HEK293 (cell line): Measurements from ENCODE around the gene KLK10.

Source experiments
- PRDM1 ChIP-seq: fragments of 450-650 bp; formaldehyde crosslinking; IDR thresholded peaks from 2 replicates; pipeline ENCODE4; 2016; ENCODE audit warnings: missing biosample characterization, missing genetic modification characterization
- ZNF37A ChIP-seq: fragments of 450-650 bp; IDR thresholded peaks from 2 replicates; pipeline ENCODE4 v1.5.1; 2018; ENCODE audit warnings: missing biosample characterization, missing genetic modification characterization
- ZNF530 ChIP-seq: fragments of 450-650 bp; formaldehyde crosslinking; IDR thresholded peaks from 2 replicates; pipeline ENCODE4 v1.5.1; 2016; ENCODE audit warnings: low read depth, missing biosample characterization, missing genetic modification characterization
- TF ChIP-seq, protein P1 (sequence below): fragments of 450-650 bp; formaldehyde crosslinking; IDR thresholded peaks from 2 replicates; pipeline ENCODE4 v1.5.1; 2016; ENCODE audit warnings: missing biosample characterization, missing genetic modification characterization

DNA sequence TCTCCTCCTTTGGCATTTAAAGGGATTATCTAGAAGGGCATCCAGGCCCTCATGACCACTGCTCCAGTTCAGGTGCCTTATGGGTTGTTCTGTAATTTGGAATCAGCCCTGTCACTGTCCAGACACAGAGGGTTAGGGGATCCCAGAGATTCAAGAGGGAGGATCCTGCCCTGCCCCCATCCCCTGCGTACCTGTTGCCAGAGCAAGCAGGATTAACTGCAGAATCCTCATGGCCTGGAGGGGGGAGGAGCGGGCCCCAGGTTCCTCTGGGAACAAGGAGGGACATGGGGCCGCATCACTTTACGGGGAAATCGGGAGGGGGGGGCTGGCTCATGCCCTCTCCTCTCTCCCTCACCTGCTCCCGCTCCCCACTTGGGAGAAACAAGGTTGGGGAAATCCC, 5.9 kb upstream of the KLK10 start:
- no peak for TF ChIP-seq ZNF37A (tag by site-specific recombination)
- TF ChIP-seq, protein P1, sequence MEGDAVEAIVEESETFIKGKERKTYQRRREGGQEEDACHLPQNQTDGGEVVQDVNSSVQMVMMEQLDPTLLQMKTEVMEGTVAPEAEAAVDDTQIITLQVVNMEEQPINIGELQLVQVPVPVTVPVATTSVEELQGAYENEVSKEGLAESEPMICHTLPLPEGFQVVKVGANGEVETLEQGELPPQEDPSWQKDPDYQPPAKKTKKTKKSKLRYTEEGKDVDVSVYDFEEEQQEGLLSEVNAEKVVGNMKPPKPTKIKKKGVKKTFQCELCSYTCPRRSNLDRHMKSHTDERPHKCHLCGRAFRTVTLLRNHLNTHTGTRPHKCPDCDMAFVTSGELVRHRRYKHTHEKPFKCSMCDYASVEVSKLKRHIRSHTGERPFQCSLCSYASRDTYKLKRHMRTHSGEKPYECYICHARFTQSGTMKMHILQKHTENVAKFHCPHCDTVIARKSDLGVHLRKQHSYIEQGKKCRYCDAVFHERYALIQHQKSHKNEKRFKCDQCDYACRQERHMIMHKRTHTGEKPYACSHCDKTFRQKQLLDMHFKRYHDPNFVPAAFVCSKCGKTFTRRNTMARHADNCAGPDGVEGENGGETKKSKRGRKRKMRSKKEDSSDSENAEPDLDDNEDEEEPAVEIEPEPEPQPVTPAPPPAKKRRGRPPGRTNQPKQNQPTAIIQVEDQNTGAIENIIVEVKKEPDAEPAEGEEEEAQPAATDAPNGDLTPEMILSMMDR = no peak
- no peak for TF ChIP-seq PRDM1 (tag by site-specific recombination)
- no peak for TF ChIP-seq ZNF530 (tag by site-specific recombination)
